Measurements from ENCODE around the gene MREG.

- no peak for TF ChIP-seq EZH2 (IDR thresholded peaks at IDR 0.05)
- TF ChIP-seq, protein P1, sequence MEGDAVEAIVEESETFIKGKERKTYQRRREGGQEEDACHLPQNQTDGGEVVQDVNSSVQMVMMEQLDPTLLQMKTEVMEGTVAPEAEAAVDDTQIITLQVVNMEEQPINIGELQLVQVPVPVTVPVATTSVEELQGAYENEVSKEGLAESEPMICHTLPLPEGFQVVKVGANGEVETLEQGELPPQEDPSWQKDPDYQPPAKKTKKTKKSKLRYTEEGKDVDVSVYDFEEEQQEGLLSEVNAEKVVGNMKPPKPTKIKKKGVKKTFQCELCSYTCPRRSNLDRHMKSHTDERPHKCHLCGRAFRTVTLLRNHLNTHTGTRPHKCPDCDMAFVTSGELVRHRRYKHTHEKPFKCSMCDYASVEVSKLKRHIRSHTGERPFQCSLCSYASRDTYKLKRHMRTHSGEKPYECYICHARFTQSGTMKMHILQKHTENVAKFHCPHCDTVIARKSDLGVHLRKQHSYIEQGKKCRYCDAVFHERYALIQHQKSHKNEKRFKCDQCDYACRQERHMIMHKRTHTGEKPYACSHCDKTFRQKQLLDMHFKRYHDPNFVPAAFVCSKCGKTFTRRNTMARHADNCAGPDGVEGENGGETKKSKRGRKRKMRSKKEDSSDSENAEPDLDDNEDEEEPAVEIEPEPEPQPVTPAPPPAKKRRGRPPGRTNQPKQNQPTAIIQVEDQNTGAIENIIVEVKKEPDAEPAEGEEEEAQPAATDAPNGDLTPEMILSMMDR (IDR thresholded peaks at IDR 0.05) = no peak
These were observed 47.7 kb downstream of the MREG start for GRCh38 chr2:215965532-215966165.

All from neural progenitor cell (in vitro differentiated cells).